HL-60 (cell line): ENCODE results near the gene STUM.

Source experiments
- DNase-seq, 2 experiments: peaks; one replicate each; pipeline ENCODE4 v3.0.0-alpha.2; 2010 to 2020; ENCODE audit warnings: low read depth in 1 of 2, low spot score in 1 of 2
- H3K27ac ChIP-seq: fragments of 250-450 bp; sonication (Bioruptor Pico); replicated peaks from 2 replicates; pipeline ENCODE4 v1.5.1; 2020; ENCODE audit warnings: mild to moderate bottlenecking, moderate library complexity
- H3K27me3 ChIP-seq: fragments of 250-450 bp; sonication (Bioruptor Pico); 2 replicates; pipeline ENCODE4 v1.5.1; 2021; ENCODE audit warnings: mild to moderate bottlenecking, moderate library complexity; ENCODE audit not compliant: insufficient read depth, poor library complexity, severe bottlenecking
- H3K4me3 ChIP-seq: replicated peaks from 2 replicates; pipeline ENCODE4 v1.5.1; 2011; ENCODE audit warnings: mild to moderate bottlenecking, control low read depth, low read length; ENCODE audit not compliant: insufficient read depth
- GABPA ChIP-seq: IDR thresholded peaks from 2 replicates; pipeline ENCODE4 v1.6.1; 2012; ENCODE audit warnings: low read depth
- POLR2AphosphoS5 ChIP-seq: IDR thresholded peaks from 2 replicates; pipeline ENCODE4 v1.6.1; 2012; ENCODE audit warnings: low read depth
- SPI1 ChIP-seq: IDR thresholded peaks from 2 replicates; pipeline ENCODE4 v1.6.1; 2012; ENCODE audit warnings: low read depth, mild to moderate bottlenecking, borderline replicate concordance
- TF ChIP-seq, protein P1 (sequence below): IDR thresholded peaks from 2 replicates; pipeline ENCODE4 v1.6.1; 2012; ENCODE audit warnings: low read depth; ENCODE audit not compliant: insufficient replicate concordance
- TF ChIP-seq, protein P2 (sequence below): IDR thresholded peaks from one replicate; pipeline ENCODE4 v1.5.1; 2011; ENCODE audit warnings: low read length, control low read depth, inconsistent platforms; ENCODE audit not compliant: insufficient read depth

Gene STUM

DNA sequence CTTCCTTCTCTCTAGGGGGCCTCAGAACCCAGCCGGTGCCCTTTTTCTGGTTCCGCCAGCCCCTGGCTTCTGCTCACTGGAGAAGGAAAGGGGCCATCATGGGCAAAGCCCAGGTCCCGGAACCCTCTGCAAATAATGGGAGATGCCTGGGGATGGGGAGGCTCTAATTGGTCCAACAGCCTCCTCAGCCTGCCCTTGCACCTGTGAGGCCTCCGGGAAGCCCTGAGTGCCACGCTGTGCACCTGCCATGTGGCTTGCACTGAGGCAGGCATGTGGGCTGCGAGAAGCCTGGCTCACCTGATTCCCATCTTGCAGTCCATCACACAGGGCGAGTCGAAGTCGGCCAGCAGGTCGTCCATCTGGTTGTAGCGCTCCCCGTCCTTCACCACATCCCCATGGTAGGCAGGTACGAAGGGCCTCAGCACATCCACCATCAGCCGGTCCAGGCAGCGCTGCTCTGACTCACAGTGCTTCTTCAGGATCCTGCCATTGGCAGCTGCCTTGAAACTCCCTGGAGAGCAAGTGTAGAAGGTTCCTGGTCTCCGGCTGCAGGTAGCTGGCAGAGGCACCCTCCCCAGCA lies 98.4 kb downstream of the STUM start:
- no peaks in the 10 kb centered on the region for H3K27me3 ChIP-seq

DNA sequence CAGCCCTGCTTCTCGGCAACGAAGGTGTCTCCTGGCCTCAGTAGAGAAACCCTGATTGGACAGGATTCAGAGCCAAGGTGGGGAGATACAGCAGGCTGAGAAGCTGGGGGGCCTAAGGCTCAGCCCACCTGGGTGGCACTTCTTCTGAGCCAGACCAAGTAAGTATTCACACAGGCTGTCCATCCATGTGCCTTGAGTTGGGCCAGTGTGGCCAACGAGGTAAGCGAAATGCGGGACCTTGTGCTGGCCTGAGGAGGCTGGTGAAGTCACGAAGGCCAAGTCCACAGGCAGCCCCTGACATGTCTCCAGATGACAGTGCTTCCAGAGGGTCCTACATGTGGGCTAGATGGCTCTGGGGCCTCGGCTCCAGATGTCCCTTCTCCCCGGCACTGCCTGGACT lies 99.2 kb downstream of the STUM start:
- DNase-seq = no peak
- TF ChIP-seq SPI1 = no peak
- TF ChIP-seq, protein P1, sequence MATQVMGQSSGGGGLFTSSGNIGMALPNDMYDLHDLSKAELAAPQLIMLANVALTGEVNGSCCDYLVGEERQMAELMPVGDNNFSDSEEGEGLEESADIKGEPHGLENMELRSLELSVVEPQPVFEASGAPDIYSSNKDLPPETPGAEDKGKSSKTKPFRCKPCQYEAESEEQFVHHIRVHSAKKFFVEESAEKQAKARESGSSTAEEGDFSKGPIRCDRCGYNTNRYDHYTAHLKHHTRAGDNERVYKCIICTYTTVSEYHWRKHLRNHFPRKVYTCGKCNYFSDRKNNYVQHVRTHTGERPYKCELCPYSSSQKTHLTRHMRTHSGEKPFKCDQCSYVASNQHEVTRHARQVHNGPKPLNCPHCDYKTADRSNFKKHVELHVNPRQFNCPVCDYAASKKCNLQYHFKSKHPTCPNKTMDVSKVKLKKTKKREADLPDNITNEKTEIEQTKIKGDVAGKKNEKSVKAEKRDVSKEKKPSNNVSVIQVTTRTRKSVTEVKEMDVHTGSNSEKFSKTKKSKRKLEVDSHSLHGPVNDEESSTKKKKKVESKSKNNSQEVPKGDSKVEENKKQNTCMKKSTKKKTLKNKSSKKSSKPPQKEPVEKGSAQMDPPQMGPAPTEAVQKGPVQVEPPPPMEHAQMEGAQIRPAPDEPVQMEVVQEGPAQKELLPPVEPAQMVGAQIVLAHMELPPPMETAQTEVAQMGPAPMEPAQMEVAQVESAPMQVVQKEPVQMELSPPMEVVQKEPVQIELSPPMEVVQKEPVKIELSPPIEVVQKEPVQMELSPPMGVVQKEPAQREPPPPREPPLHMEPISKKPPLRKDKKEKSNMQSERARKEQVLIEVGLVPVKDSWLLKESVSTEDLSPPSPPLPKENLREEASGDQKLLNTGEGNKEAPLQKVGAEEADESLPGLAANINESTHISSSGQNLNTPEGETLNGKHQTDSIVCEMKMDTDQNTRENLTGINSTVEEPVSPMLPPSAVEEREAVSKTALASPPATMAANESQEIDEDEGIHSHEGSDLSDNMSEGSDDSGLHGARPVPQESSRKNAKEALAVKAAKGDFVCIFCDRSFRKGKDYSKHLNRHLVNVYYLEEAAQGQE = no peak
- TF ChIP-seq, protein P2, sequence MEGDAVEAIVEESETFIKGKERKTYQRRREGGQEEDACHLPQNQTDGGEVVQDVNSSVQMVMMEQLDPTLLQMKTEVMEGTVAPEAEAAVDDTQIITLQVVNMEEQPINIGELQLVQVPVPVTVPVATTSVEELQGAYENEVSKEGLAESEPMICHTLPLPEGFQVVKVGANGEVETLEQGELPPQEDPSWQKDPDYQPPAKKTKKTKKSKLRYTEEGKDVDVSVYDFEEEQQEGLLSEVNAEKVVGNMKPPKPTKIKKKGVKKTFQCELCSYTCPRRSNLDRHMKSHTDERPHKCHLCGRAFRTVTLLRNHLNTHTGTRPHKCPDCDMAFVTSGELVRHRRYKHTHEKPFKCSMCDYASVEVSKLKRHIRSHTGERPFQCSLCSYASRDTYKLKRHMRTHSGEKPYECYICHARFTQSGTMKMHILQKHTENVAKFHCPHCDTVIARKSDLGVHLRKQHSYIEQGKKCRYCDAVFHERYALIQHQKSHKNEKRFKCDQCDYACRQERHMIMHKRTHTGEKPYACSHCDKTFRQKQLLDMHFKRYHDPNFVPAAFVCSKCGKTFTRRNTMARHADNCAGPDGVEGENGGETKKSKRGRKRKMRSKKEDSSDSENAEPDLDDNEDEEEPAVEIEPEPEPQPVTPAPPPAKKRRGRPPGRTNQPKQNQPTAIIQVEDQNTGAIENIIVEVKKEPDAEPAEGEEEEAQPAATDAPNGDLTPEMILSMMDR = no peak
- no peak for TF ChIP-seq POLR2AphosphoS5
- TF ChIP-seq GABPA = no peak
- no peak overlapping the region for H3K4me3 ChIP-seq
- no peaks in the 10 kb centered on the region for H3K27me3 ChIP-seq
- H3K27ac ChIP-seq = no peak overlapping the region

More for the DNA sequence above, 98.4 kb downstream of the STUM start:
- Histone ChIP-seq H3K4me3 (no peak overlapping the region), H3K27ac (no peak overlapping the region)
- no peak for DNase-seq
- TF ChIP-seq, protein P1 = no peak
- TF ChIP-seq, protein P2 = no peak
- no peak for TF ChIP-seq POLR2AphosphoS5
- TF ChIP-seq SPI1 = no peak
- no peak for TF ChIP-seq GABPA

DNA sequence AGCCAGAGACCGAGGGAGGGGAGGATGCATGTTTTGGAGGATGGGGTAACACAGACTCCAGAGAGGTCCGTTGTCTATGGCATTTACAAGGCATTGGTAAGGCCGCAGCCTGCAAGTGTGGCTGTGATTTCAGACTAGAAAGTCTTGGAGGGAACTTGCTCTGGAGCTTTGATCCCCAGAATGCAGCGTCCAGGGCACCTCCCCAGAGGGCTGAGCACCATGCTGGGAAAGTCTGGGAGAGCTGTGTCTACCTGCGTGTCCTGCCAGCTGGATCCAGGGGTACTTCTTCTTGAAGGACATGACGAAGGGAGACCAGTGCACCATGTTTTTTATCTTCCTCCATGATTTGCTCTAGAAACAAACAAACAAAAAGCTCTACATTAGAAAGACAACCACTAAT lies 99.9 kb downstream of the STUM start:
- Histone ChIP-seq H3K27ac (no peak overlapping the region), H3K27me3 (no peaks in the 10 kb centered on the region), H3K4me3 (no peak overlapping the region)
- TF ChIP-seq, protein P1 = no peak
- TF ChIP-seq GABPA (no peak), SPI1 (no peak), POLR2AphosphoS5 (no peak)
- TF ChIP-seq, protein P2 = no peak
- DNase-seq = no peak
